Right atrium auricular region (tissue), 2 donors: ENCODE measurements around the gene PKM. TPM values are rescaled to one million over a fixed set of nuclear protein-coding genes. Genes with fewer than 3 reads are reported as not detected.

ENCODE experiments used
- DNase-seq: peaks from one replicate; pipeline ENCODE4 v3.0.0-alpha.2; 2019; ENCODE audit warnings: low spot score
- H3K27ac ChIP-seq, 2 donors: fragments of 200-600 bp; sonication (generic); 1 replicate in 1 of 2; 2 replicates in 1 of 2; pipeline ENCODE4 v1.5.1; 2016 to 2019
- H3K27me3 ChIP-seq, 2 donors: fragments of 200-600 bp; sonication (generic); one replicate each; pipeline versions ENCODE4 v1.5.1 to v1.6.0; 2017 to 2019
- H3K36me3 ChIP-seq: fragments of 200-600 bp; sonication (generic); one replicate; pipeline ENCODE4 v1.5.1; 2016
- H3K4me1 ChIP-seq, 2 donors: fragments of 200-600 bp; sonication (generic); one replicate each; pipeline versions ENCODE4 v1.5.1 to v1.6.0; 2017 to 2019
- H3K4me3 ChIP-seq, 2 donors: fragments of 200-600 bp; sonication (generic); 1 replicate in 1 of 2; 2 replicates in 1 of 2; pipeline ENCODE4 v1.5.1; 2017 to 2019; ENCODE audit warnings: mild to moderate bottlenecking in 1 of 2, moderate library complexity in 1 of 2
- H3K9me3 ChIP-seq, 2 donors: fragments of 200-600 bp; sonication (generic); one replicate each; pipeline ENCODE4 v1.5.1; 2019
- CTCF ChIP-seq, 2 donors: fragments of 200-600 bp; sonication (generic); IDR thresholded peaks; one replicate each; pipeline ENCODE4 v1.5.1; 2019; ENCODE audit warnings: antibody characterized with exemption in 2 of 2
- total RNA-seq, 2 donors: library from RNA; depleted of rRNA; stranded (reverse); fragments of >200 nt; gene quantifications; one replicate each; pipeline ENCODE4 v1.1.0, GENCODE V29; 2016

The PKM gene
- total RNA-seq, 2 donors from 2014 or later = 538 to 934 TPM

GRCh38 chr15:72183781-72184164, 47.2 kb downstream of the PKM start:
- Histone ChIP-seq H3K4me3 (peak overlapping the region in 1 of 2 donors; percentile 45), H3K27me3 (no peaks in the 10 kb centered on the region), H3K9me3 (no peaks in the 10 kb centered on the region), H3K4me1 (peaks cover 0 to 25% of the 10 kb centered on the region in 2 donors), H3K27ac (no peak overlapping the region), H3K36me3 (no peaks in the 10 kb centered on the region)
- no peak for TF ChIP-seq CTCF (IDR thresholded peaks at IDR 0.05)
- DNase-seq = no peak

DNA sequence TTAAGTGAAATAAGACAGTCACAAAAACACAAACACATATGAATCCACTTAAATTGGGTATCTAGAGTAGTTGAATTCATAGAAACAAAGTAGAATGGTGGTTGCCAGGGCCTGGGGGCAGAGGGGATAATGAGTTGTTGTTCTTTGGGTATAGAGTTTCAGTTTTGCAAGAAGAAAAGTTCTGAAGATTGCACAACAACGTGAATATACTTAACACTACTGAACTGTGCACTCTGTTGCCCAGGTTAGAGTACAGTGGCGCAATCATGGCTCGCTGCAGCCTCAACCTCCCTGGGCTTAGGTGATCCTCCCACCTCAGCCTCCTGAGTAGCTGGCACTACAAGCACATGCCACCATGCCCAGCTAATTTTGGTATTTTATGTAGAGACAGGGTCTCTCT, 48.3 kb downstream of the PKM start:
- Histone ChIP-seq H3K27me3 (no peaks in the 10 kb centered on the region), H3K4me3 (no peak overlapping the region), H3K36me3 (no peaks in the 10 kb centered on the region), H3K9me3 (no peaks in the 10 kb centered on the region), H3K27ac (no peak overlapping the region), H3K4me1 (peaks cover 0 to 25% of the 10 kb centered on the region in 2 donors)
- no peak for DNase-seq
- TF ChIP-seq CTCF (IDR thresholded peaks at IDR 0.05) = no peak

DNA sequence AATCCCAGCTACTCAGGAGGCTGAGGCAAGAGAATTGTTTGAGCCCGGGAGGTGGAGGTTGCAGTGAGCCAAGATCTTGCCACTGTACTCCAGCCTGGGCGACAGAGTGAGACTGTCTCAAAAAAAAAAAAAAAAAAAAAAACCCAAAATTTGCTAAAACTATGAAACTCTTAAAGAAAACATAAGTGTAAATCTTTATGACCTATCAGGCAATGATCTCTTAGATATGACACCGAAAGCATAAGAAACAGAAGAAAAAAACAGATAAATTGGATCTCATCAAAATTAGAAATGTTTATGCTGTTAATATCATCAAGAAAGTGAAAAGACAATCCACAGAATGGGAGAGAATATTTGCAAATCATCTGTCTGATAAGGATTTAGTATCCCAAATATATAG, 48.7 kb downstream of the PKM start:
- no peaks in the 10 kb centered on the region for H3K9me3 ChIP-seq
- no peak for TF ChIP-seq CTCF (IDR thresholded peaks at IDR 0.05)
- H3K27ac ChIP-seq = no peak overlapping the region
- H3K36me3 ChIP-seq = no peaks in the 10 kb centered on the region
- no peaks in the 10 kb centered on the region for H3K27me3 ChIP-seq
- no peak overlapping the region for H3K4me3 ChIP-seq
- no peak for DNase-seq
- H3K4me1 ChIP-seq = peaks cover 0 to 25% of the 10 kb centered on the region in 2 donors

DNA sequence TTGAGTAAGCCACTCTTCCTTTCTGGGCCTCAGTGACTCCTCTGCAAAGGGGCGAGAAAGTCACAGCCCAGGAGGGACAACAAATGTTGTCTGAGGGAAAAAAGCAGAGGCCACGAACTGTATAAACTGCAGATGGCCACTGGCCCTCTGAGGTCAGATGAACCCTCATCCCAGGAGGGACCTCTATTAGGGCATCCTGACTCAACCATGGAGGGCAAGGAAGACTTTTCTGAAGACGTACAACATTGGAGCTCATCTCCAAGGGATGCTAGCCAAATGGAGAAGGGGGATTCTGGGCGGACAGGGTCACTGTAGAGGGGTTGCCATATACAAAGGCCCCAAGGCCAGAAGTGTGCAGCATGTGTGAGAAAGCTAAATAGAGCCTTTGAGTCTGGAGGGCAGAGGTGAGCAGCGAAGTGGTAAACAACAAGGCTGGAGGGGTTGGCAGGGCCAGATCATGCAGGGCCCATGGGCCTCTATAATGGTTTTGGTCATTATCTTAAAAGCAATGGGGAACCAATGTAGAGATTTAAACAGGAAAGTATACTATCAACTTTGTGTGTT, 50.1 kb downstream of the PKM start:
- no peaks in the 10 kb centered on the region for H3K9me3 ChIP-seq
- no peaks in the 10 kb centered on the region for H3K27me3 ChIP-seq
- no peak for TF ChIP-seq CTCF (IDR thresholded peaks at IDR 0.05)
- peaks cover 0 to 25% of the 10 kb centered on the region in 2 donors for H3K4me1 ChIP-seq
- H3K4me3 ChIP-seq = no peak overlapping the region
- DNase-seq = no peak
- no peaks in the 10 kb centered on the region for H3K36me3 ChIP-seq
- H3K27ac ChIP-seq = no peak overlapping the region

DNA sequence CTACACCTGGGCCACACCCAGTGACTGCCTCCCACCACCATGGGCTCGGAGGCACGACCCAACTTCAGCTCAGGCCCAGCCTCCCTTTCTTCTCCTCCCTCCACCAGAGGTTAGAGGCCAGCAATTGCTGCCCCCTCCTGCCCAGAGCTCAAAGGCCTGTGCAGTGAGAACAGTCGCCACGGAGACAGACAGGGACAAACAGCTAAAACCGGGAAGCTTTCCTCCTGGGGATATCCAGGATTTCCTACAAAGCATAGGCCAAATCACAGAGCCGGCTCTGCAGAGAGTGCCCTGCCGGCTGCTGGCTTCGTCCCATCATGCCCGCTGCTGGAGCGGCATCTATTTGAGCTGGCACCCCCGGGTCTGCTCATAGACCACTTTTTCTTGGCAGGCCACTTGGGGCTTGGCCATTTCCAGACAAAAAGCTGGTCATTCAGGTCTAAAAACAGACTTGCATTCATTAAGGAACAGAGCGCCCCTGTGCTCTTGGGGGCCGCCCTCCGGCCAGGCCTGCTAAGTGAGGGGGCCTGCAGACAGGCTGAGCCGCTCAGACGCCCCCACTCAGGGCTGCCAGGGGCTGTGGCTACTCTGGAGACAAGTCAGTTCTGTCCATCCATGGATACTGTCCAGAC, 50.9 kb downstream of the PKM start:
- Histone ChIP-seq H3K9me3 (no peaks in the 10 kb centered on the region), H3K27ac (no peak overlapping the region), H3K4me3 (no peak overlapping the region), H3K36me3 (no peaks in the 10 kb centered on the region), H3K4me1 (peaks cover 0 to 25% of the 10 kb centered on the region in 2 donors), H3K27me3 (no peaks in the 10 kb centered on the region)
- no peak for DNase-seq
- no peak for TF ChIP-seq CTCF (IDR thresholded peaks at IDR 0.05)
